HepG2 (cell line): Measurements from ENCODE around the gene SCNM1. TPM values are rescaled to one million over a fixed set of nuclear protein-coding genes. Genes with fewer than 3 reads are reported as not detected.

Experiments used
- ATF4 ChIP-seq, 2 experiments: fragments of 450-650 bp in 1 of 2; sonication (generic) in 1 of 2; formaldehyde crosslinking; IDR thresholded peaks; 2 replicates each; pipeline versions ENCODE4 v1.5.0 to v1.8.0; 2020 to 2022; ENCODE audit warnings: mild to moderate bottlenecking in 1 of 2, missing genetic modification reagents in 1 of 2
- DR1 ChIP-seq: sonication (generic); formaldehyde crosslinking; IDR thresholded peaks from 2 replicates; pipeline ENCODE4 v1.8.0; 2021; ENCODE audit warnings: mild to moderate bottlenecking, missing genetic modification reagents, inconsistent platforms
- ERF ChIP-seq: IDR thresholded peaks from 2 replicates; pipeline ENCODE4 v1.6.1; 2018; ENCODE audit warnings: missing biosample characterization, missing genetic modification reagents
- FOXK1 ChIP-seq: sonication (generic); formaldehyde crosslinking; IDR thresholded peaks from 2 replicates; pipeline ENCODE4 v1.4.0; 2020; ENCODE audit warnings: low read depth, missing genetic modification reagents, borderline replicate concordance
- KLF15 ChIP-seq: sonication (generic); formaldehyde crosslinking; IDR thresholded peaks from 2 replicates; pipeline ENCODE4 v1.8.1; 2023; ENCODE audit warnings: borderline replicate concordance, mild to moderate bottlenecking, inconsistent platforms, missing genetic modification reagents, mixed read lengths
- LCORL ChIP-seq, 2 experiments: fragments of 450-650 bp in 1 of 2; sonication (generic) in 1 of 2; formaldehyde crosslinking in 1 of 2; IDR thresholded peaks; 2 replicates each; pipeline versions ENCODE4 v1.5.0 to v1.6.1; 2017 to 2020; ENCODE audit warnings: antibody characterized with exemption in 1 of 2, missing genetic modification reagents in 1 of 2
- NR2F6 ChIP-seq, 2 experiments: IDR thresholded peaks; 2 replicates each; pipeline ENCODE4 v1.6.1; 2016; ENCODE audit warnings: antibody characterized with exemption in 1 of 2, mild to moderate bottlenecking in 1 of 2
- SIX1 ChIP-seq: sonication (generic); formaldehyde crosslinking; IDR thresholded peaks from 2 replicates; pipeline ENCODE4 v1.4.0; 2020; ENCODE audit warnings: missing genetic modification reagents, borderline replicate concordance
- TERF1 ChIP-seq: sonication (generic); formaldehyde crosslinking; IDR thresholded peaks from 2 replicates; pipeline ENCODE4 v1.8.0; 2022; ENCODE audit warnings: mild to moderate bottlenecking, missing genetic modification reagents, moderate library complexity
- USF2 ChIP-seq, 2 experiments: sonication (generic) in 1 of 2; formaldehyde crosslinking in 1 of 2; IDR thresholded peaks; 2 replicates each; pipeline versions ENCODE4 v1.5.1 to v1.6.1; 2011 to 2020; ENCODE audit warnings: borderline replicate concordance in 1 of 2, low read depth in 1 of 2, low read length in 1 of 2, mild to moderate bottlenecking in 1 of 2, missing genetic modification reagents in 1 of 2, moderate library complexity in 1 of 2
- ZBTB8A ChIP-seq: sonication (generic); formaldehyde crosslinking; IDR thresholded peaks from 2 replicates; pipeline ENCODE4 v1.4.0; 2020; ENCODE audit warnings: mild to moderate bottlenecking, low read depth, missing genetic modification reagents, borderline replicate concordance
- ZFAT ChIP-seq: sonication (generic); formaldehyde crosslinking; conservative IDR thresholded peaks from 2 replicates; pipeline ENCODE4 v1.8.1; 2023; ENCODE audit warnings: missing genetic modification reagents, inconsistent platforms
- ZFP82 ChIP-seq: sonication (generic); formaldehyde crosslinking; IDR thresholded peaks from 2 replicates; pipeline ENCODE4 v1.5.1; 2020; ENCODE audit warnings: mild to moderate bottlenecking, missing genetic modification reagents, borderline replicate concordance
- ZNF101 ChIP-seq: sonication (generic); formaldehyde crosslinking; IDR thresholded peaks from 2 replicates; pipeline ENCODE4 v1.4.0; 2020; ENCODE audit warnings: mild to moderate bottlenecking, low read depth, missing genetic modification reagents, borderline replicate concordance
- ZNF18 ChIP-seq: sonication (generic); formaldehyde crosslinking; IDR thresholded peaks from 2 replicates; pipeline ENCODE4 v1.8.0; 2022; ENCODE audit warnings: mild to moderate bottlenecking, missing genetic modification reagents; ENCODE audit not compliant: insufficient replicate concordance
- ZNF232 ChIP-seq: sonication (generic); formaldehyde crosslinking; IDR thresholded peaks from 2 replicates; pipeline ENCODE4 v1.4.0; 2020; ENCODE audit warnings: missing genetic modification reagents, borderline replicate concordance
- ZNF33A ChIP-seq: sonication (generic); formaldehyde crosslinking; IDR thresholded peaks from 2 replicates; pipeline ENCODE4 v1.5.1; 2020; ENCODE audit warnings: missing genetic modification reagents, mild to moderate bottlenecking, moderate library complexity, borderline replicate concordance
- ZNF781 ChIP-seq: sonication (generic); formaldehyde crosslinking; IDR thresholded peaks from 2 replicates; pipeline ENCODE4 v1.5.1; 2020; ENCODE audit warnings: borderline replicate concordance, mild to moderate bottlenecking, missing genetic modification reagents; ENCODE audit errors: not compliant biosample characterization
- polyA plus RNA-seq, 8 experiments: library from polyadenylated mRNA; depleted of rRNA in 3 of 8; stranded (reverse) in 7 of 8; unstranded in 1 of 8; fragments of >200 nt; fragmentation: Illumina TruSeq in 4 of 8; extraction: Trizol in 4 of 8; gene quantifications; 2 replicates each; pipeline versions ENCODE4 v1.2.1 to v1.2.3, GENCODE V29; 2011 to 2016; ENCODE audit warnings: low read depth in 4 of 8, missing spikeins in 1 of 8, mixed read lengths in 1 of 8; ENCODE audit not compliant: insufficient read depth in 1 of 8
- total RNA-seq, 5 experiments: library from RNA; depleted of rRNA; stranded (reverse); fragments of >200 nt; fragmentation: Illumina TruSeq; extraction: Trizol; gene quantifications; 2 replicates each; pipeline ENCODE4 v1.2.3, GENCODE V29; 2016; ENCODE audit warnings: low read depth in 1 of 5

The SCNM1 gene
- total and polyA plus RNA-seq, 2 of the 13 experiments (the other 11 are each of a cell fraction or from before 2014, with no cell fraction given), result 16.3 to 31.5 TPM

- TF ChIP-seq ZNF18 (CRISPR knock-in tag) (no peak), NR2F6 (IDR thresholded peaks at IDR 0.05) (0 out of 2 replicates have a peak, but pooled peaks have one; percentile 47), NR2F6 (CRISPR knock-in tag; IDR thresholded peaks at IDR 0.05) (peak; percentile 39; the same call in 1 of the 2 replicates), ZNF101 (CRISPR knock-in tag) (no peak), LCORL (IDR thresholded peaks at IDR 0.05) (no peak), LCORL (CRISPR knock-in tag; IDR thresholded peaks at IDR 0.05) (peak; percentile 49; the same call in 1 of the 2 replicates), KLF15 (CRISPR knock-in tag) (no peak), ZNF781 (CRISPR knock-in tag) (no peak), DR1 (CRISPR knock-in tag) (peak; percentile 89), FOXK1 (CRISPR knock-in tag) (peak; percentile 99), USF2 (IDR thresholded peaks at IDR 0.05; ENCODE audit: low read depth, low read length) (no peak), USF2 (CRISPR knock-in tag; IDR thresholded peaks at IDR 0.05; ENCODE audit: borderline replicate concordance) (peak; percentile 13; the same call in 1 of the 2 replicates), ERF (CRISPR knock-in tag) (peak; percentile 81), TERF1 (CRISPR knock-in tag) (no peak), ATF4 (CRISPR knock-in tag; IDR thresholded peaks at IDR 0.05) (peak in 1 of 2 experiments; percentile 83; a peak in 2 of 4 replicates), ZNF232 (CRISPR knock-in tag) (0 out of 2 replicates have a peak, but pooled peaks have one; percentile 41), ZBTB8A (CRISPR knock-in tag) (no peak), ZFAT (CRISPR knock-in tag) (no peak), SIX1 (CRISPR knock-in tag) (peak; percentile 70; the same call in 1 of the 2 replicates), ZNF33A (CRISPR knock-in tag) (peak; percentile 72; the same call in 1 of the 2 replicates), ZFP82 (no peak)
Observed at GRCh38 chr1:151165738-151166504, at the start of gene SCNM1, which contains the start of gene LYSMD1 (continued).
